ENCODE data around the gene RAX2. TPM values are rescaled to one million over a fixed set of nuclear protein-coding genes. Genes with fewer than 3 reads are reported as not detected.

RAX2 gene
- total and polyA plus RNA-seq, 2 donors from 2014 or later: not detected

DNA sequence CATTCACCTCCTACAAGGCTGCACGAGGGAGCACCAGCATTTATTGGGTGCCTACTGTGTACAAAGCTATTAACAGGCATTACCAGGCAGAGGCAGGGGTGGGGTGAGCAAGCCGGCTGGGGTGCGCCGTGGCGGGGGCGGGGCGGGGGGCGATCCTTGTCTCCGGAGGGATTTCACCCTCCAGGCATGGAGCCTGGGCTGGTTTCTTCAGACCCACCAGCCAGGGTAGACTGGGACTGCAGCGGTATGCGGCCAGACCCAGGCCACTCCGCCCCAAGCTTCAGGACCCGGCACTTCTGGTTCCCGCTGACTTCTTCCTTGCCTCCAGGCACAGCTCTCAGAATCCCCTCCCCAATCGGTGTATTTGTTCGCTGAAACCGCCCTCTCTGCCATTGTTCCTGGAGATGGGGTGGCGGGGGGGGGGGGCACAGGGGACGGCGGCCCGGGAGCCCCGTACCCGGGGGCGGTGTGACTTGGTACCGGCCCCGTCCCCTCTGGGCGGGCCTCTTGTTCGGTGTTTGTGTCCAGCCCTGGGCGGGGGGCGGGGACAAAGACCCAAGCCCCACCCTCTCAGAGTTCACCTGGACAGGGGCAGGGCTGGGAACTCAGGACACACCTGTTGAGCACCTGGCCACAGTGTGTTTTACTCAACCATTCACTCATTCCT is 49.5 kb downstream of the RAX2 start:
- no peak overlapping the region for H3K27ac ChIP-seq (ENCODE audit: low read depth in 2 of 2, low read length in 2 of 2)
- FAIRE-seq (no peak), DNase-seq (peak in 3 of 5 donors; percentile 27 to 67 (median 47))
- intact Hi-C loops (cut with DNase I): no loop called here
- no peak for TF ChIP-seq CTCF (IDR thresholded peaks at IDR 0.05; ENCODE audit: borderline replicate concordance, extremely low read depth, insufficient read depth)
- no peaks in the 10 kb centered on the region for H3K36me3 ChIP-seq (ENCODE audit: control insufficient read depth in 2 of 3, insufficient read depth in 3 of 3, low read length in 3 of 3)
- no peaks in the 10 kb centered on the region for H3K27me3 ChIP-seq (ENCODE audit: control insufficient read depth, insufficient read depth, low read length)
- H3K9ac ChIP-seq (ENCODE audit: low read length in 3 of 3): peak overlapping the region in 1 of 3 donors; percentile 67
- peak overlapping the region in 2 of 3 donors; percentile 58 to 64 for H3K4me3 ChIP-seq (ENCODE audit: low read length in 3 of 3)
- no peaks in the 10 kb centered on the region for H3K9me3 ChIP-seq (ENCODE audit: control insufficient read depth in 2 of 3, insufficient read depth in 1 of 3, low read length in 3 of 3)
- H3K4me1 ChIP-seq (ENCODE audit: control insufficient read depth in 2 of 3, insufficient read depth in 2 of 3, low read depth in 1 of 3, low read length in 3 of 3): peaks cover 0 to 5% (median 3%) of the 10 kb centered on the region in 3 donors

- H3K9ac ChIP-seq (ENCODE audit: low read length in 3 of 3): peak overlapping the region in 1 of 3 donors; percentile 67
- H3K4me1 ChIP-seq (ENCODE audit: control insufficient read depth in 2 of 3, insufficient read depth in 2 of 3, low read depth in 1 of 3, low read length in 3 of 3): peaks cover 0 to 5% (median 3%) of the 10 kb centered on the region in 3 donors
Observed at GRCh38 chr19:3721887-3722442, 50.1 kb downstream of the RAX2 start.

GRCh38 chr19:3721131-3721886 is 50.7 kb downstream of the RAX2 start:
- Histone ChIP-seq H3K36me3 (ENCODE audit: control insufficient read depth in 2 of 3, insufficient read depth in 3 of 3, low read length in 3 of 3) (no peaks in the 10 kb centered on the region), H3K4me3 (ENCODE audit: low read length in 3 of 3) (peak overlapping the region in 1 of 3 donors; percentile 64), H3K9me3 (ENCODE audit: control insufficient read depth in 2 of 3, insufficient read depth in 1 of 3, low read length in 3 of 3) (no peaks in the 10 kb centered on the region), H3K27me3 (ENCODE audit: control insufficient read depth, insufficient read depth, low read length) (no peaks in the 10 kb centered on the region), H3K4me1 (ENCODE audit: control insufficient read depth in 2 of 3, insufficient read depth in 2 of 3, low read depth in 1 of 3, low read length in 3 of 3) (peaks cover 0 to 5% (median 3%) of the 10 kb centered on the region in 3 donors), H3K27ac (ENCODE audit: low read depth in 2 of 2, low read length in 2 of 2) (peak overlapping the region; percentile 22 to 32), H3K9ac (ENCODE audit: low read length in 3 of 3) (no peak overlapping the region)
- TF ChIP-seq CTCF (IDR thresholded peaks at IDR 0.05; ENCODE audit: borderline replicate concordance, extremely low read depth, insufficient read depth): peak; percentile 26
- DNase-seq (peak; percentile 94 to 96 (median 94)), FAIRE-seq (no peak)
- intact Hi-C loops (cut with DNase I): no loop called here

More at GRCh38 chr19:3721887-3722442, 50.1 kb downstream of the RAX2 start:
- no peaks in the 10 kb centered on the region for H3K27me3 ChIP-seq (ENCODE audit: control insufficient read depth, insufficient read depth, low read length)
- no peaks in the 10 kb centered on the region for H3K36me3 ChIP-seq (ENCODE audit: control insufficient read depth in 2 of 3, insufficient read depth in 3 of 3, low read length in 3 of 3)
- intact Hi-C loops (cut with DNase I): no loop called here
- peak overlapping the region in 1 of 2 donors; percentile 22 for H3K27ac ChIP-seq (ENCODE audit: low read depth in 2 of 2, low read length in 2 of 2)
- no peak for TF ChIP-seq CTCF (IDR thresholded peaks at IDR 0.05; ENCODE audit: borderline replicate concordance, extremely low read depth, insufficient read depth)
- DNase-seq (peak in 1 of 5 donors; percentile 75), FAIRE-seq (no peak)
- H3K9me3 ChIP-seq (ENCODE audit: control insufficient read depth in 2 of 3, insufficient read depth in 1 of 3, low read length in 3 of 3): no peaks in the 10 kb centered on the region
- peak overlapping the region in 2 of 3 donors; percentile 58 to 64 for H3K4me3 ChIP-seq (ENCODE audit: low read length in 3 of 3)
